Lung (tissue), 12 donors: ENCODE measurements around the gene FABP1. TPM values are rescaled to one million over a fixed set of nuclear protein-coding genes. Genes with fewer than 3 reads are reported as not detected.

Experiments
- ATAC-seq: fragments of 200-7000 bp; cut with Tn5 transposase; one replicate; pipeline ENCODE4 v1.9.1; 2020; ENCODE audit warnings: moderate number of reproducible peaks; ENCODE audit not compliant: insufficient read depth, low FRiP score
- DNase-seq, 3 donors: peaks; one replicate each; pipeline ENCODE4 v3.0.0-alpha.2; 2013 to 2017
- H3K27ac ChIP-seq, 2 donors: one replicate each; pipeline ENCODE4 v1.5.1; 2013; ENCODE audit warnings: mild to moderate bottlenecking in 2 of 2, moderate library complexity in 2 of 2, control low read depth in 1 of 2, inconsistent platforms in 1 of 2, low read depth in 1 of 2, low read length in 1 of 2
- H3K27me3 ChIP-seq, 3 donors: one replicate each; pipeline ENCODE4 v1.5.1; 2013; ENCODE audit warnings: low read length in 2 of 3; ENCODE audit not compliant: control insufficient read depth in 3 of 3, insufficient read depth in 3 of 3
- H3K36me3 ChIP-seq, 4 donors: one replicate each; pipeline ENCODE4 v1.5.1; 2013; ENCODE audit warnings: low read length in 4 of 4, mild to moderate bottlenecking in 1 of 4, moderate library complexity in 1 of 4; ENCODE audit not compliant: control insufficient read depth in 4 of 4, insufficient read depth in 4 of 4
- H3K4me1 ChIP-seq, 5 donors: one replicate each; pipeline ENCODE4 v1.5.1; 2013; ENCODE audit warnings: low read length in 5 of 5, mild to moderate bottlenecking in 2 of 5, moderate library complexity in 1 of 5; ENCODE audit not compliant: control insufficient read depth in 5 of 5, insufficient read depth in 5 of 5
- H3K4me3 ChIP-seq: one replicate; pipeline ENCODE4 v1.5.1; 2013; ENCODE audit warnings: mild to moderate bottlenecking, control low read depth, moderate library complexity
- H3K9ac ChIP-seq, 2 donors: one replicate each; pipeline ENCODE4 v1.5.1; 2013; ENCODE audit warnings: low read length in 2 of 2, control low read depth in 1 of 2; ENCODE audit not compliant: insufficient read depth in 1 of 2
- H3K9me3 ChIP-seq, 4 donors: one replicate each; pipeline ENCODE4 v1.5.1; 2013; ENCODE audit warnings: low read length in 3 of 4, mild to moderate bottlenecking in 1 of 4, moderate library complexity in 1 of 4; ENCODE audit not compliant: control insufficient read depth in 4 of 4, insufficient read depth in 3 of 4
- WGBS, 2 donors: extraction: QIAGEN DNeasy Blood & Tissue Kit; methylation state at CpG; one replicate each; pipeline ENCODE4 v1.1.7; 2013; 5-methylcytosine and 5-hydroxymethylcytosine counted together
- polyA plus RNA-seq, 2 donors: library from polyadenylated mRNA; stranded (reverse); fragments of 200-250 nt; gene quantifications; one replicate each; pipeline ENCODE4 v1.2.1, GENCODE V29; 2013
- total RNA-seq, 2 donors: library from RNA; depleted of rRNA in 1 of 2; stranded (reverse); fragments of >200 nt in 1 of 2; gene quantifications; one replicate each; pipeline ENCODE4 v1.2.1, GENCODE V29; 2014 to 2021
- TF ChIP-seq, protein P1 (sequence below): IDR thresholded peaks from 2 replicates; pipeline ENCODE4 v1.5.1; 2012; ENCODE audit warnings: mild to moderate bottlenecking; ENCODE audit errors: control extremely low read depth, extremely low read depth
- donor health status: control.
- donor health status: control.
- donor health status: Bipolar disorder and iron deficiency.
- donor health status: healthy.
- donor health status: DM: yes; HTN: yes; CAD: no.

Gene FABP1
- total and polyA plus RNA-seq, 4 donors: 0.14 to 1.7 (median 0.40) TPM; not detected in 1

DNA sequence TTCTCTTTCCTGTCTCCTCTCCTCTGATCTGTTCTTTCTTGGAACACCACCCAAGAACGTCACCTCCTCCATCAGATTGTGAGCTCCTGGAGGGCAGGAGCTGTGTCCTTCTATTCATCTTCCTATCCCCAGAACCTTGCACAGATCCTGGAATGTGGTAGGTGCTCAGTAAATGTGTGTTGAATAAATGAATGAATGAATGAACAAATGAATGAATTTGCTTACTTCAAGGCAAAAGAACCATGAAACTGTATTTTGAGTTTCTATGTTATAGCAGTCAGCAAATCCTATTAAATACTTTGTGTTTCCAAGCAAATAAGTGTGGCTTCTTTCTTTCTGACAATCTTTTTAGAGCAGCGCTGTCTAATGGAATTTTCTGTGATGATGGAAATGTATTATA lies 14.8 kb downstream of the FABP1 start:
- DNase-seq: no peak
- TF ChIP-seq, protein P1, sequence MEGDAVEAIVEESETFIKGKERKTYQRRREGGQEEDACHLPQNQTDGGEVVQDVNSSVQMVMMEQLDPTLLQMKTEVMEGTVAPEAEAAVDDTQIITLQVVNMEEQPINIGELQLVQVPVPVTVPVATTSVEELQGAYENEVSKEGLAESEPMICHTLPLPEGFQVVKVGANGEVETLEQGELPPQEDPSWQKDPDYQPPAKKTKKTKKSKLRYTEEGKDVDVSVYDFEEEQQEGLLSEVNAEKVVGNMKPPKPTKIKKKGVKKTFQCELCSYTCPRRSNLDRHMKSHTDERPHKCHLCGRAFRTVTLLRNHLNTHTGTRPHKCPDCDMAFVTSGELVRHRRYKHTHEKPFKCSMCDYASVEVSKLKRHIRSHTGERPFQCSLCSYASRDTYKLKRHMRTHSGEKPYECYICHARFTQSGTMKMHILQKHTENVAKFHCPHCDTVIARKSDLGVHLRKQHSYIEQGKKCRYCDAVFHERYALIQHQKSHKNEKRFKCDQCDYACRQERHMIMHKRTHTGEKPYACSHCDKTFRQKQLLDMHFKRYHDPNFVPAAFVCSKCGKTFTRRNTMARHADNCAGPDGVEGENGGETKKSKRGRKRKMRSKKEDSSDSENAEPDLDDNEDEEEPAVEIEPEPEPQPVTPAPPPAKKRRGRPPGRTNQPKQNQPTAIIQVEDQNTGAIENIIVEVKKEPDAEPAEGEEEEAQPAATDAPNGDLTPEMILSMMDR: no peak
- Histone ChIP-seq H3K36me3 (no peaks in the 10 kb centered on the region), H3K27ac (no peak overlapping the region), H3K9me3 (peaks cover 0 to 2% (median 0%) of the 10 kb centered on the region in 4 donors), H3K9ac (no peak overlapping the region), H3K4me1 (no peaks in the 10 kb centered on the region), H3K4me3 (no peak overlapping the region), H3K27me3 (peaks cover 0 to 4% (median 0%) of the 10 kb centered on the region in 3 donors)
- no peak for ATAC-seq
- WGBS, 2 donors: 79 to 84% methylated on average over 2 of the region's 2 CpGs

DNA sequence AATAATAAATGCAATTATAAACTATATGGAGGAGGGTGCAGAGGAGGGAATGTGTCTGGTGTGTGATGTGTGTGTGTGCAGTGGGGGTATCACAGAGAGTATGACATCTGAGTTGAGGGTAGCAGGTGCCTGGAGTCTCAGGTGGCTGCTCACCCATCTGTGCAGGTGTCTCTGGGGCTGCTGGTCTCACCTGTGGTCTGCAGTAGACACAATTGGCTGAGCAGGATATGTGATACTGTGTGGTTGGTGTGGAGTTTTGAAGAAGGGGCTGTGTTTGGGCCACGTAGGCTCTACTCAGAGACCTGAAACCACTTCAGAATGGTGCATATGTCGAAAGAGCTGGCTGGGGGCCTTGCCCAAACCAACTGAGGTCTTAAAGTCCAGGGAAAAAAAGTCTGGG lies 17.0 kb downstream of the FABP1 start:
- Histone ChIP-seq H3K4me3 (no peak overlapping the region), H3K27ac (no peak overlapping the region), H3K9me3 (peaks cover 0 to 6% (median 0%) of the 10 kb centered on the region in 4 donors), H3K36me3 (no peaks in the 10 kb centered on the region), H3K27me3 (peaks cover 0 to 3% (median 0%) of the 10 kb centered on the region in 3 donors), H3K4me1 (no peaks in the 10 kb centered on the region), H3K9ac (no peak overlapping the region)
- ATAC-seq (no peak), DNase-seq (no peak)
- 66 to 67% methylated on average over 2 of the region's 2 CpGs for WGBS, 2 donors
- TF ChIP-seq, protein P1: no peak

DNA sequence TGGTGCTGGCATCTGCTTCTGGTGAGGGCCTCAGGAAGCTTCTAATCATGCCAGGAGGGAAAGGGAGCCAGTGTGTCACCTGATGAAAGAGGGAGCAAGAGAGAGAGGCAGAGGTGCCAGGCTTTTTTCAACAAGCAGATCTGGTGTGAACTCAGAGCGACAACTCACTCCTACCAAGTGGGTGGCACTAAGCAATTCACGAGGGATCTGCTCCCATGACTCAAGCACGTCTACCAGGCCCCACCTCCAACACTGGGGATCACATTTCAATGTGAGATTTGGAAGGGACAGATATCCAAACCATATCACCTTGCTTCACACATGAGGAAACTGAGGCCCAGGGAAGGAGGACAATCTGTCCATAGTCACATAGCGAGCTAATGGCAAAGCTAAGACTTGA lies 19.1 kb downstream of the FABP1 start:
- TF ChIP-seq, protein P1: no peak
- H3K4me1 ChIP-seq: no peaks in the 10 kb centered on the region
- H3K27ac ChIP-seq: no peak overlapping the region
- no peak for ATAC-seq
- H3K4me3 ChIP-seq: no peak overlapping the region
- no peak for DNase-seq
- H3K36me3 ChIP-seq: no peaks in the 10 kb centered on the region
- 76 to 92% methylated on average over 4 of the region's 4 CpGs for WGBS, 2 donors
- H3K9ac ChIP-seq: no peak overlapping the region
- H3K9me3 ChIP-seq: peaks cover 0 to 6% (median 0%) of the 10 kb centered on the region in 4 donors
- no peaks in the 10 kb centered on the region for H3K27me3 ChIP-seq

DNA sequence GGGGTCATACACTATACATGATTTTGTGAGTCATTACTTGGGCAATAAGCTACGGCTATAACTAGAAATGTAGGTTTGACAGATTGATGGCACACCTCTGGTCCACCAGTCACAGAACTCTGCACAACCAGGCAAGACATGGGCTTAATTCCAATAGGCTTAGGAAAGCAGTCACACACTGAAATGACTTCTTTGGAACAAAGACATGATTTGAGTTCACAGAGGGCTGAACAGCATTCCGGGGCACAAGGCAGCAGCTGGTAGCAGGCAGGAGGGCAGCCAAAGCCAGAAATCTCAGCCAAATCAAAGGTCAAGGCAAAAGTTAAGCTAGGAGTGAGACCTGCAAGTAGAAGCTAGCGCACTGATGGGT lies 27.4 kb downstream of the FABP1 start:
- H3K27ac ChIP-seq: peak overlapping the region in 1 of 2 donors; percentile 36
- TF ChIP-seq, protein P1: no peak
- no peaks in the 10 kb centered on the region for H3K4me1 ChIP-seq
- ATAC-seq: no peak
- H3K9ac ChIP-seq: no peak overlapping the region
- H3K9me3 ChIP-seq: peaks cover 0 to under 1% (median 0%) of the 10 kb centered on the region in 4 donors
- no peaks in the 10 kb centered on the region for H3K36me3 ChIP-seq
- H3K27me3 ChIP-seq: no peaks in the 10 kb centered on the region
- H3K4me3 ChIP-seq: no peak overlapping the region
- peak in 2 of 3 donors; percentile 2 to 6 for DNase-seq
- WGBS, 2 donors: 80 to 83% methylated on average over 3 of the region's 3 CpGs
